Loucy (cell line): ENCODE data around the gene RNU6-1.

Experiments used
- H2AFZ ChIP-seq: fragments of 200-600 bp; sonication (generic); 2 replicates; pipeline ENCODE4 v1.6.0; 2016; ENCODE audit warnings: antibody characterized with exemption, mild to moderate bottlenecking, low read length, moderate library complexity
- H3F3A ChIP-seq: fragments of 200-600 bp; 2 replicates; pipeline ENCODE4 v1.6.0; 2016; ENCODE audit warnings: antibody characterized with exemption, low read depth, mild to moderate bottlenecking
- H3K27me3 ChIP-seq: fragments of 200-600 bp; sonication (generic); 2 replicates; pipeline ENCODE4 v1.6.1; 2014; ENCODE audit warnings: low read length, mild to moderate bottlenecking; ENCODE audit not compliant: insufficient read depth, poor library complexity, severe bottlenecking
- H3K36me3 ChIP-seq: fragments of 200-600 bp; sonication (generic); 2 replicates; pipeline ENCODE4 v1.6.1; 2016; ENCODE audit warnings: low read length; ENCODE audit not compliant: insufficient read depth
- H3K4me1 ChIP-seq: fragments of 200-600 bp; sonication (generic); 2 replicates; pipeline ENCODE4 v1.5.1; 2014; ENCODE audit warnings: low read length, mild to moderate bottlenecking; ENCODE audit not compliant: insufficient read depth, poor library complexity, severe bottlenecking
- H3K4me2 ChIP-seq: fragments of 200-600 bp; sonication (generic); 2 replicates; pipeline ENCODE4 v1.6.0; 2014; ENCODE audit warnings: antibody characterized with exemption, low read length, low read depth, mild to moderate bottlenecking; ENCODE audit not compliant: poor library complexity, severe bottlenecking
- H3K4me3 ChIP-seq: fragments of 200-600 bp; sonication (generic); 2 replicates; pipeline ENCODE4 v1.5.1; 2014; ENCODE audit warnings: low read length, mild to moderate bottlenecking, mixed read lengths; ENCODE audit not compliant: poor library complexity, severe bottlenecking
- H3K79me2 ChIP-seq: fragments of 200-600 bp; sonication (generic); 2 replicates; pipeline ENCODE4 v1.6.1; 2014; ENCODE audit warnings: low read length; ENCODE audit not compliant: insufficient read depth
- H3K9ac ChIP-seq: fragments of 200-600 bp; sonication (generic); 2 replicates; pipeline ENCODE4 v1.6.0; 2014; ENCODE audit warnings: mild to moderate bottlenecking, low read depth, low read length, moderate library complexity; ENCODE audit not compliant: poor library complexity, severe bottlenecking
- H3K9me2 ChIP-seq: fragments of 200-600 bp; sonication (generic); replicated peaks from 2 replicates; pipeline ENCODE4 v1.6.1; 2016; ENCODE audit warnings: low read depth, low read length, mixed read lengths
- H3K9me3 ChIP-seq: fragments of 200-600 bp; sonication (generic); 2 replicates; pipeline ENCODE4 v1.6.1; 2014; ENCODE audit warnings: mild to moderate bottlenecking, antibody characterized with exemption, low read length, low read depth; ENCODE audit not compliant: insufficient read depth
- H4K20me1 ChIP-seq: fragments of 200-600 bp; sonication (generic); 2 replicates; pipeline ENCODE4 v1.6.0; 2014; ENCODE audit warnings: antibody characterized with exemption, low read length, mild to moderate bottlenecking; ENCODE audit not compliant: insufficient read depth, poor library complexity, severe bottlenecking
- CTCF ChIP-seq: fragments of 200-600 bp; sonication (generic); conservative IDR thresholded peaks from 2 replicates; pipeline ENCODE4 v1.5.1; 2014; ENCODE audit warnings: mild to moderate bottlenecking, antibody characterized with exemption, low read length
- EZH2phosphoT487 ChIP-seq: fragments of 200-600 bp; IDR thresholded peaks from 2 replicates; pipeline ENCODE4 v1.6.1; 2018; ENCODE audit warnings: antibody characterized with exemption, mild to moderate bottlenecking, moderate library complexity, borderline replicate concordance

RNU6-1 gene

GRCh38 chr15:67821784-67822440 is 17.9 kb downstream of the RNU6-1 start:
- H3F3A ChIP-seq = no peaks in the 10 kb centered on the region
- no peak overlapping the region for H3K4me3 ChIP-seq
- TF ChIP-seq EZH2phosphoT487 (no peak), CTCF (no peak)
- H3K36me3 ChIP-seq = no peaks in the 10 kb centered on the region
- H3K79me2 ChIP-seq = no peaks in the 10 kb centered on the region
- H3K27me3 ChIP-seq = no peaks in the 10 kb centered on the region
- no peaks in the 10 kb centered on the region for H4K20me1 ChIP-seq
- no peaks in the 10 kb centered on the region for H3K9me3 ChIP-seq
- peaks cover 9% of the 10 kb centered on the region for H3K4me1 ChIP-seq
- H2AFZ ChIP-seq = no peak overlapping the region
- no peak overlapping the region for H3K9ac ChIP-seq
- H3K9me2 ChIP-seq = no peaks in the 10 kb centered on the region
- H3K4me2 ChIP-seq = no peak overlapping the region

GRCh38 chr15:67820992-67821783 is 18.7 kb downstream of the RNU6-1 start:
- Histone ChIP-seq H3K9me3 (no peaks in the 10 kb centered on the region), H3K4me2 (no peak overlapping the region), H3K36me3 (no peaks in the 10 kb centered on the region), H3K9ac (no peak overlapping the region), H3K27me3 (no peaks in the 10 kb centered on the region), H2AFZ (no peak overlapping the region), H3F3A (no peaks in the 10 kb centered on the region), H4K20me1 (no peaks in the 10 kb centered on the region), H3K4me3 (no peak overlapping the region), H3K4me1 (peaks cover 9% of the 10 kb centered on the region), H3K79me2 (no peaks in the 10 kb centered on the region), H3K9me2 (no peaks in the 10 kb centered on the region)
- TF ChIP-seq EZH2phosphoT487 (no peak), CTCF (no peak)

- H3K4me2 ChIP-seq = no peak overlapping the region
- no peak overlapping the region for H3K9ac ChIP-seq
- no peaks in the 10 kb centered on the region for H3K36me3 ChIP-seq
- TF ChIP-seq CTCF (no peak), EZH2phosphoT487 (no peak)
- H4K20me1 ChIP-seq = no peaks in the 10 kb centered on the region
- no peaks in the 10 kb centered on the region for H3K27me3 ChIP-seq
- H3K9me2 ChIP-seq = no peaks in the 10 kb centered on the region
- no peak overlapping the region for H3K4me3 ChIP-seq
- H3K9me3 ChIP-seq = no peaks in the 10 kb centered on the region
- H3F3A ChIP-seq = no peaks in the 10 kb centered on the region
- H3K79me2 ChIP-seq = no peaks in the 10 kb centered on the region
- no peak overlapping the region for H2AFZ ChIP-seq
- H3K4me1 ChIP-seq = peaks cover 9% of the 10 kb centered on the region
These were observed 19.5 kb downstream of the RNU6-1 start for GRCh38 chr15:67820122-67820991.
